ENCODE data around the gene PSMB5. TPM values are rescaled to one million over a fixed set of nuclear protein-coding genes. Genes with fewer than 3 reads are reported as not detected.

Gene PSMB5
- total RNA-seq, 4 donors from 2014 or later: 8.6 to 85.1 (median 42.5) TPM

GRCh38 chr14:23023795-23024152 lies 10.9 kb downstream of the PSMB5 start:
- Histone ChIP-seq H3K9me3 (no peaks in the 10 kb centered on the region), H3K36me3 (peaks cover 0 to 28% (median 3%) of the 10 kb centered on the region in 4 donors), H3K27me3 (no peaks in the 10 kb centered on the region), H3K27ac (no peak overlapping the region), H3K4me1 (peaks cover 0 to 7% (median 0%) of the 10 kb centered on the region in 4 donors), H3K4me3 (no peak overlapping the region)
- TF ChIP-seq POLR2A (IDR thresholded peaks at IDR 0.05) (no peak), POLR2AphosphoS5 (IDR thresholded peaks at IDR 0.05) (no peak), CTCF (IDR thresholded peaks at IDR 0.05) (no peak), EP300 (IDR thresholded peaks at IDR 0.05; ENCODE audit: low read depth) (no peak)
- 95% methylated on average over 2 of the region's 2 CpGs; no CpG with 5 or more reads in 1 of the 2 donors for WGBS, 2 donors (ENCODE audit: low coverage in 1 of 2)
- DNase-seq: no peak
- in situ Hi-C loops (cut with MboI; ENCODE audit: low pct_ligation_motif_present in 1 of 4, low pct_unique_long_range_greater_than_20kb in 1 of 4, low sequenced_read_pairs in 3 of 4) (no loop called here), intact Hi-C loops (cut with DNase I; ENCODE audit: low total_unique reads) (no loop called here)

GRCh38 chr14:23023022-23023794 lies 11.5 kb downstream of the PSMB5 start:
- H3K27me3 ChIP-seq: no peaks in the 10 kb centered on the region
- no peak for DNase-seq
- no peak overlapping the region for H3K4me3 ChIP-seq
- H3K36me3 ChIP-seq: peaks cover 0 to 25% (median 3%) of the 10 kb centered on the region in 4 donors
- intact Hi-C loops (cut with DNase I; ENCODE audit: low total_unique reads) (no loop called here), in situ Hi-C loops (cut with MboI; ENCODE audit: low pct_ligation_motif_present in 1 of 4, low pct_unique_long_range_greater_than_20kb in 1 of 4, low sequenced_read_pairs in 3 of 4) (no loop called here)
- H3K4me1 ChIP-seq: peaks cover 0 to under 1% (median 0%) of the 10 kb centered on the region in 4 donors
- no peak for TF ChIP-seq POLR2A (IDR thresholded peaks at IDR 0.05)
- no peak for TF ChIP-seq POLR2AphosphoS5 (IDR thresholded peaks at IDR 0.05)
- TF ChIP-seq CTCF (IDR thresholded peaks at IDR 0.05): no peak
- TF ChIP-seq EP300 (IDR thresholded peaks at IDR 0.05; ENCODE audit: low read depth): no peak
- no peak overlapping the region for H3K27ac ChIP-seq
- 88 to 91% methylated on average over 6 to 8 of the region's 8 CpGs for WGBS, 2 donors (ENCODE audit: low coverage in 1 of 2)
- H3K9me3 ChIP-seq: no peaks in the 10 kb centered on the region

- H3K4me1 ChIP-seq: no peaks in the 10 kb centered on the region
- TF ChIP-seq CTCF (IDR thresholded peaks at IDR 0.05): no peak
- no peak for TF ChIP-seq POLR2A (IDR thresholded peaks at IDR 0.05)
- TF ChIP-seq POLR2AphosphoS5 (IDR thresholded peaks at IDR 0.05): no peak
- no peak for TF ChIP-seq EP300 (IDR thresholded peaks at IDR 0.05; ENCODE audit: low read depth)
- intact Hi-C loops (cut with DNase I; ENCODE audit: low total_unique reads) (no loop called here), in situ Hi-C loops (cut with MboI; ENCODE audit: low pct_ligation_motif_present in 1 of 4, low pct_unique_long_range_greater_than_20kb in 1 of 4, low sequenced_read_pairs in 3 of 4) (no loop called here)
- H3K27me3 ChIP-seq: no peaks in the 10 kb centered on the region
- no peaks in the 10 kb centered on the region for H3K9me3 ChIP-seq
- H3K4me3 ChIP-seq: no peak overlapping the region
- H3K36me3 ChIP-seq: peaks cover 0 to 17% (median 3%) of the 10 kb centered on the region in 4 donors
- WGBS, 2 donors (ENCODE audit: low coverage in 1 of 2): 76 to 82% methylated on average over 7 of the region's 7 CpGs
- no peak overlapping the region for H3K27ac ChIP-seq
- no peak for DNase-seq
Observed at GRCh38 chr14:23021889-23022442, 12.7 kb downstream of the PSMB5 start.

- Histone ChIP-seq H3K27me3 (no peaks in the 10 kb centered on the region), H3K36me3 (peaks cover 0 to 11% (median 3%) of the 10 kb centered on the region in 4 donors), H3K9me3 (no peaks in the 10 kb centered on the region), H3K4me3 (no peak overlapping the region), H3K27ac (no peak overlapping the region), H3K4me1 (no peaks in the 10 kb centered on the region)
- in situ Hi-C loops (cut with MboI; ENCODE audit: low pct_ligation_motif_present in 1 of 4, low pct_unique_long_range_greater_than_20kb in 1 of 4, low sequenced_read_pairs in 3 of 4): no loop called here
- intact Hi-C loops (cut with DNase I; ENCODE audit: low total_unique reads): no loop called here
- WGBS, 2 donors (ENCODE audit: low coverage in 1 of 2): 63 to 84% methylated on average over 6 to 9 of the region's 9 CpGs
- DNase-seq: no peak
- no peak for TF ChIP-seq POLR2AphosphoS5 (IDR thresholded peaks at IDR 0.05)
- no peak for TF ChIP-seq CTCF (IDR thresholded peaks at IDR 0.05)
- no peak for TF ChIP-seq POLR2A (IDR thresholded peaks at IDR 0.05)
- no peak for TF ChIP-seq EP300 (IDR thresholded peaks at IDR 0.05; ENCODE audit: low read depth)
Observed at GRCh38 chr14:23021434-23021833, 13.3 kb downstream of the PSMB5 start.
